HepG2 (cell line): Measurements from ENCODE around the gene RTEL1. TPM values are rescaled to one million over a fixed set of nuclear protein-coding genes. Genes with fewer than 3 reads are reported as not detected.

Experiments used
- CEBPG ChIP-seq: IDR thresholded peaks from 2 replicates; pipeline ENCODE4 v1.6.1; 2016
- CREM ChIP-seq, 2 experiments: sonication (generic) in 1 of 2; formaldehyde crosslinking in 1 of 2; IDR thresholded peaks; 2 replicates each; pipeline versions ENCODE4 v1.4.0 to v1.6.1; 2016 to 2020; ENCODE audit warnings: antibody characterized with exemption in 1 of 2, mild to moderate bottlenecking in 1 of 2, missing genetic modification reagents in 1 of 2
- DNMT3B ChIP-seq: conservative IDR thresholded peaks from 2 replicates; pipeline ENCODE4 v1.6.1; 2016; ENCODE audit warnings: missing biosample characterization, control low read depth
- FOSL1 ChIP-seq: sonication (generic); formaldehyde crosslinking; IDR thresholded peaks from 2 replicates; pipeline ENCODE4 v1.9.0; 2021; ENCODE audit warnings: missing genetic modification reagents, borderline replicate concordance
- HES4 ChIP-seq: sonication (generic); formaldehyde crosslinking; IDR thresholded peaks from 2 replicates; pipeline ENCODE4 v1.9.0; 2021; ENCODE audit warnings: mild to moderate bottlenecking, missing genetic modification reagents, borderline replicate concordance
- KLF16 ChIP-seq, 2 experiments: sonication (generic) in 1 of 2; formaldehyde crosslinking in 1 of 2; IDR thresholded peaks; 2 replicates each; pipeline versions ENCODE4 v1.6.1 to v1.8.0; 2016 to 2023; ENCODE audit warnings: missing genetic modification reagents in 2 of 2, missing compliant biosample characterization in 1 of 2
- MAFF ChIP-seq: IDR thresholded peaks from 2 replicates; pipeline ENCODE4 v1.6.1; 2011; ENCODE audit warnings: low read depth, low read length, improper control_type of control experiment
- MATR3 ChIP-seq: sonication (generic); formaldehyde crosslinking; IDR thresholded peaks from 2 replicates; pipeline ENCODE4 v1.4.0; 2020; ENCODE audit warnings: missing genetic modification reagents
- MYC ChIP-seq: sonication (generic); formaldehyde crosslinking; IDR thresholded peaks from 2 replicates; pipeline ENCODE4 v1.9.0; 2021; ENCODE audit warnings: missing genetic modification reagents, borderline replicate concordance
- NFE2L2 ChIP-seq: fragments of 150-350 bp; IDR thresholded peaks from 2 replicates; pipeline ENCODE4 v1.6.1; 2014; ENCODE audit warnings: low read length
- NR0B2 ChIP-seq: sonication (generic); formaldehyde crosslinking; IDR thresholded peaks from 2 replicates; pipeline ENCODE4 v1.4.0; 2020; ENCODE audit warnings: mild to moderate bottlenecking, missing genetic modification reagents
- PLRG1 ChIP-seq: fragments of 450-650 bp; conservative IDR thresholded peaks from 2 replicates; pipeline ENCODE4 v1.6.1; 2016
- POGZ ChIP-seq: sonication (generic); formaldehyde crosslinking; IDR thresholded peaks from 2 replicates; pipeline ENCODE4 v1.4.0; 2020; ENCODE audit warnings: mild to moderate bottlenecking, missing genetic modification reagents
- POLR2G ChIP-seq: fragments of 200-400 bp; formaldehyde crosslinking; IDR thresholded peaks from 2 replicates; pipeline ENCODE4 v1.6.1; 2018; ENCODE audit warnings: mild to moderate bottlenecking, low read depth, low read length, moderate library complexity
- RARA ChIP-seq: IDR thresholded peaks from 2 replicates; pipeline ENCODE4 v1.6.1; 2016; ENCODE audit warnings: missing genetic modification reagents, missing compliant biosample characterization
- STAT5B ChIP-seq: sonication (generic); formaldehyde crosslinking; IDR thresholded peaks from 2 replicates; pipeline ENCODE4 v1.4.0; 2020; ENCODE audit warnings: missing genetic modification reagents
- ZFP36 ChIP-seq: fragments of 150-350 bp; IDR thresholded peaks from 2 replicates; pipeline ENCODE4 v1.6.1; 2018; ENCODE audit warnings: borderline replicate concordance, low read length, low read depth; ENCODE audit not compliant: partially characterized antibody
- ZKSCAN1 ChIP-seq: fragments of 150-350 bp; IDR thresholded peaks from 2 replicates; pipeline ENCODE4 v1.6.1; 2014; ENCODE audit warnings: low read length
- ZNF260 ChIP-seq: sonication (generic); formaldehyde crosslinking; IDR thresholded peaks from 2 replicates; pipeline ENCODE4 v1.4.0; 2020; ENCODE audit warnings: missing genetic modification reagents, low read depth, mild to moderate bottlenecking, borderline replicate concordance
- ZNF652 ChIP-seq: IDR thresholded peaks from 2 replicates; pipeline ENCODE4 v1.6.1; 2016; ENCODE audit warnings: low read depth, borderline replicate concordance
- ZNF691 ChIP-seq: sonication (generic); formaldehyde crosslinking; IDR thresholded peaks from 2 replicates; pipeline ENCODE4 v1.4.0; 2020; ENCODE audit warnings: missing genetic modification reagents, low read depth, mild to moderate bottlenecking, borderline replicate concordance
- polyA plus RNA-seq, 8 experiments: library from polyadenylated mRNA; depleted of rRNA in 3 of 8; stranded (reverse) in 7 of 8; unstranded in 1 of 8; fragments of >200 nt; fragmentation: Illumina TruSeq in 4 of 8; extraction: Trizol in 4 of 8; gene quantifications; 2 replicates each; pipeline versions ENCODE4 v1.2.1 to v1.2.3, GENCODE V29; 2011 to 2016; ENCODE audit warnings: low read depth in 4 of 8, missing spikeins in 1 of 8, mixed read lengths in 1 of 8; ENCODE audit not compliant: insufficient read depth in 1 of 8
- total RNA-seq, 5 experiments: library from RNA; depleted of rRNA; stranded (reverse); fragments of >200 nt; fragmentation: Illumina TruSeq; extraction: Trizol; gene quantifications; 2 replicates each; pipeline ENCODE4 v1.2.3, GENCODE V29; 2016; ENCODE audit warnings: low read depth in 1 of 5
- TF ChIP-seq, protein P1 (sequence below): sonication (generic); formaldehyde crosslinking; IDR thresholded peaks from 2 replicates; pipeline ENCODE4 v1.8.1; 2023; ENCODE audit warnings: missing genetic modification reagents, inconsistent platforms, borderline replicate concordance
- TF ChIP-seq, protein P2 (sequence below): sonication (generic); formaldehyde crosslinking; IDR thresholded peaks from 2 replicates; pipeline ENCODE4 v1.4.0; 2020; ENCODE audit warnings: mild to moderate bottlenecking, missing genetic modification reagents
- TF ChIP-seq, protein P3 (sequence below): fragments of 450-650 bp; IDR thresholded peaks from 2 replicates; pipeline ENCODE4 v1.6.1; 2017
- TF ChIP-seq, protein P4 (sequence below): sonication (generic); formaldehyde crosslinking; IDR thresholded peaks from 2 replicates; pipeline ENCODE4 v1.4.0; 2020; ENCODE audit warnings: mild to moderate bottlenecking, missing genetic modification reagents

RTEL1 gene
- total and polyA plus RNA-seq, 2 of the 13 experiments (the other 11 are each of a cell fraction or from before 2014, with no cell fraction given), result 21.8 to 36.4 TPM

- TF ChIP-seq, protein P1, sequence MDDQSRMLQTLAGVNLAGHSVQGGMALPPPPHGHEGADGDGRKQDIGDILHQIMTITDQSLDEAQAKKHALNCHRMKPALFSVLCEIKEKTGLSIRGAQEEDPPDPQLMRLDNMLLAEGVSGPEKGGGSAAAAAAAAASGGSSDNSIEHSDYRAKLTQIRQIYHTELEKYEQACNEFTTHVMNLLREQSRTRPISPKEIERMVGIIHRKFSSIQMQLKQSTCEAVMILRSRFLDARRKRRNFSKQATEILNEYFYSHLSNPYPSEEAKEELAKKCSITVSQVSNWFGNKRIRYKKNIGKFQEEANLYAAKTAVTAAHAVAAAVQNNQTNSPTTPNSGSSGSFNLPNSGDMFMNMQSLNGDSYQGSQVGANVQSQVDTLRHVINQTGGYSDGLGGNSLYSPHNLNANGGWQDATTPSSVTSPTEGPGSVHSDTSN (CRISPR knock-in tag), result 0 out of 2 replicates have a peak, but pooled peaks have one; percentile 19
- TF ChIP-seq CREM (IDR thresholded peaks at IDR 0.05), result no peak; the same call in 1 of the 2 replicates
- no peak for TF ChIP-seq CREM (CRISPR knock-in tag; IDR thresholded peaks at IDR 0.05)
- 0 out of 2 replicates have a peak, but pooled peaks have one; percentile 24 for TF ChIP-seq CEBPG
- no peak for TF ChIP-seq ZNF652
- TF ChIP-seq, protein P2, sequence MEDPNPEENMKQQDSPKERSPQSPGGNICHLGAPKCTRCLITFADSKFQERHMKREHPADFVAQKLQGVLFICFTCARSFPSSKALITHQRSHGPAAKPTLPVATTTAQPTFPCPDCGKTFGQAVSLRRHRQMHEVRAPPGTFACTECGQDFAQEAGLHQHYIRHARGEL (CRISPR knock-in tag), result no peak
- peak; percentile 51; the same call in 1 of the 2 replicates for TF ChIP-seq FOSL1
- peak; percentile 93 for TF ChIP-seq POGZ (CRISPR knock-in tag)
- no peak for TF ChIP-seq PLRG1
- TF ChIP-seq KLF16 (CRISPR knock-in tag; IDR thresholded peaks at IDR 0.05), result peak; percentile 97; a peak in 3 of 4 replicates
- TF ChIP-seq ZNF260 (CRISPR knock-in tag), result no peak
- TF ChIP-seq MAFF, result no peak; the same call in 1 of the 2 replicates
- TF ChIP-seq NFE2L2, result no peak
- no peak for TF ChIP-seq ZFP36
- peak; percentile 14; the same call in 1 of the 2 replicates for TF ChIP-seq ZKSCAN1
- peak; percentile 85 for TF ChIP-seq STAT5B (CRISPR knock-in tag)
- peak; percentile 99 for TF ChIP-seq RARA (CRISPR knock-in tag)
- TF ChIP-seq HES4 (CRISPR knock-in tag), result peak; percentile 86
- TF ChIP-seq, protein P3, sequence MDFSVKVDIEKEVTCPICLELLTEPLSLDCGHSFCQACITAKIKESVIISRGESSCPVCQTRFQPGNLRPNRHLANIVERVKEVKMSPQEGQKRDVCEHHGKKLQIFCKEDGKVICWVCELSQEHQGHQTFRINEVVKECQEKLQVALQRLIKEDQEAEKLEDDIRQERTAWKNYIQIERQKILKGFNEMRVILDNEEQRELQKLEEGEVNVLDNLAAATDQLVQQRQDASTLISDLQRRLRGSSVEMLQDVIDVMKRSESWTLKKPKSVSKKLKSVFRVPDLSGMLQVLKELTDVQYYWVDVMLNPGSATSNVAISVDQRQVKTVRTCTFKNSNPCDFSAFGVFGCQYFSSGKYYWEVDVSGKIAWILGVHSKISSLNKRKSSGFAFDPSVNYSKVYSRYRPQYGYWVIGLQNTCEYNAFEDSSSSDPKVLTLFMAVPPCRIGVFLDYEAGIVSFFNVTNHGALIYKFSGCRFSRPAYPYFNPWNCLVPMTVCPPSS, result no peak
- peak; percentile 97 for TF ChIP-seq MYC
- TF ChIP-seq, protein P4, sequence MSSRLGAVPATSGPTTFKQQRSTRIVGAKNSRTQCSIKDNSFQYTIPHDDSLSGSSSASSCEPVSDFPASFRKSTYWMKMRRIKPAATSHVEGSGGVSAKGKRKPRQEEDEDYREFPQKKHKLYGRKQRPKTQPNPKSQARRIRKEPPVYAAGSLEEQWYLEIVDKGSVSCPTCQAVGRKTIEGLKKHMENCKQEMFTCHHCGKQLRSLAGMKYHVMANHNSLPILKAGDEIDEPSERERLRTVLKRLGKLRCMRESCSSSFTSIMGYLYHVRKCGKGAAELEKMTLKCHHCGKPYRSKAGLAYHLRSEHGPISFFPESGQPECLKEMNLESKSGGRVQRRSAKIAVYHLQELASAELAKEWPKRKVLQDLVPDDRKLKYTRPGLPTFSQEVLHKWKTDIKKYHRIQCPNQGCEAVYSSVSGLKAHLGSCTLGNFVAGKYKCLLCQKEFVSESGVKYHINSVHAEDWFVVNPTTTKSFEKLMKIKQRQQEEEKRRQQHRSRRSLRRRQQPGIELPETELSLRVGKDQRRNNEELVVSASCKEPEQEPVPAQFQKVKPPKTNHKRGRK (CRISPR knock-in tag), result no peak
- TF ChIP-seq ZNF691, result peak; percentile 89
- TF ChIP-seq MATR3 (CRISPR knock-in tag), result peak; percentile 31; the same call in 1 of the 2 replicates
- TF ChIP-seq NR0B2 (CRISPR knock-in tag), result peak; percentile 93
- TF ChIP-seq DNMT3B (CRISPR knock-in tag), result no peak; the same call in 1 of the 2 replicates
- TF ChIP-seq POLR2G, result peak; percentile 93
These were observed 49.6 kb downstream of the RTEL1 start, which contains the start of the genes ARFRP1 and ZGPAT (continued) for GRCh38 chr20:63707558-63708300.
